GM19452 (cell line): Measurements from ENCODE around the gene MRGPRG.
"Not testable (repeated sequence)": the region's sequence is repeated elsewhere in the genome, so short reads cannot be mapped to it uniquely, and the experiment has no call there.

Experiments
- ATAC-seq: cut with Tn5 transposase; IDR thresholded peaks from one replicate; pipeline ENCODE4 v1.9.1; 2021; ENCODE audit not compliant: unreplicated experiment

The MRGPRG gene, protein sequence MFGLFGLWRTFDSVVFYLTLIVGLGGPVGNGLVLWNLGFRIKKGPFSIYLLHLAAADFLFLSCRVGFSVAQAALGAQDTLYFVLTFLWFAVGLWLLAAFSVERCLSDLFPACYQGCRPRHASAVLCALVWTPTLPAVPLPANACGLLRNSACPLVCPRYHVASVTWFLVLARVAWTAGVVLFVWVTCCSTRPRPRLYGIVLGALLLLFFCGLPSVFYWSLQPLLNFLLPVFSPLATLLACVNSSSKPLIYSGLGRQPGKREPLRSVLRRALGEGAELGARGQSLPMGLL

DNA sequence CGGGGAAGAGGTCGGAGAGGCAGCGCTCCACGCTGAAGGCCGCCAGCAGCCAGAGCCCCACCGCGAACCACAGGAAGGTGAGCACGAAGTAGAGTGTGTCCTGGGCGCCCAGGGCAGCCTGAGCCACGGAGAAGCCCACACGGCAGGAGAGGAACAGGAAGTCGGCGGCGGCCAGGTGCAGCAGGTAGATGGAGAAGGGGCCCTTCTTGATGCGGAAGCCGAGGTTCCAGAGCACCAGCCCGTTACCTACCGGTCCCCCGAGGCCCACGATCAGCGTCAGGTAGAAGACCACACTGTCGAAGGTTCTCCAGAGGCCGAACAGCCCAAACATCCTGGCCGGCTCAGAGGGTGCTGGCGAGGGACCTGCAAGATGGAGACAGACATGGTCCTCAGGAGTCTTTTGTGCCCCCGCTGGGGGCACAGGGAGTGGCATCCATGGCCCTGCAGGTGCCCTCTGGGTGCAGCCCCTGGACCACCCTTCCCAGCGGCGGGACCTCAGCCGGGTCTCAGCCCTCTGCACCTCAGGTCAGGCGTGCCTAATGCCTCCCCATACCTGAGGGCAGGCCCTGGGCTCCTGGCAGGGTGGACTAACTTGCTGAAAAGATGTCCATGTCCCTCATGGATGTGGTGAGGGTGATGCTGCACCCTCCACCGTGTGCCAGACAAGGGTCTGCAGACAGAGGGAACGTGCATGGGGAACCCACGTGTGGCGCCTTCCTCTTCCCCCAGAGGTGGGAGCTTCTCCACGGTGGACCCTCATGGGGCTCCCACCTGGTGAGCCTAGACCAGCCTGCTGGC is at the start of gene MRGPRG:
TSS of gene MRGPRG (minus strand) at position 331 of the 798 bp plus-strand sequence. CDS start at position 331, 0 bp downstream.
- ATAC-seq: no peak

DNA sequence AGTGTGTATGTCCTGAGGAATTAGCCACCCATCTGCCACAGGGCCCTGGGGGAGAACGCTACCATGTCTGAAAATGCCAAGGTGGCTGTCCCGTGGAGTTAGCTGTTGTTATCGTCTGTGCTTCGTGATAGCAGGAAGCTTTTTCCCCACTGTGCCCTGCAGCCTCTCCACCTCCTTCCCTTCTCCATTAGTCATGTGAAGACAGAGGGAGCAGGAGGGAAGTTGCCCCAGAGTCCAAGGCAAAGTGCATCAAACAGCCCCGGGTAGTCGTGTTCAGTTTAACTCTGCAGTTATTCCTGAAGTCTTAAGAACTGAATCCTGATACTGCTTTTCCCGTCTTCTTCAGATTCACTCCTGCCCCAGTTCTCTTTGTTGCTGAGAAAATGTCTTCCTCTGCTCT is 43.9 kb upstream of the MRGPRG start:
- not testable (repeated sequence) for ATAC-seq

DNA sequence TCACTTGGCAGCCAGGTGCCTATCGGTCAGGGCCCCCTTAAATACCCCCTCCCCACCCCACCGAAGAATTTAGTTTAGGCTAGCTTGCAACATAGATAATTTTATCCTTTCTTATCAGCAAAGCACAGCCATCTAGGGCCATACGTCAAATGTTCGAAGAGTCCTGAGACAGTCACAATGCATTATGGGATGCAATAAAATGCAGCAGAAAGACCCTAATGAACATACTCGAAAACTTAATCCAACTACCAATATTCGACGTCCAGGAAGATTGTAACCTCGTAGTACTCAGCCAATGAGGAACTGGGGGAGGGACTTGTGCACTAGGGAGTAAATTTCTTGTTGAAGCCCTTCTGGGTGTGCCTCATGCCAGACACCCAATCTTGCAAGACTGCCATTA is 43.2 kb upstream of the MRGPRG start:
- not testable (repeated sequence) for ATAC-seq

DNA sequence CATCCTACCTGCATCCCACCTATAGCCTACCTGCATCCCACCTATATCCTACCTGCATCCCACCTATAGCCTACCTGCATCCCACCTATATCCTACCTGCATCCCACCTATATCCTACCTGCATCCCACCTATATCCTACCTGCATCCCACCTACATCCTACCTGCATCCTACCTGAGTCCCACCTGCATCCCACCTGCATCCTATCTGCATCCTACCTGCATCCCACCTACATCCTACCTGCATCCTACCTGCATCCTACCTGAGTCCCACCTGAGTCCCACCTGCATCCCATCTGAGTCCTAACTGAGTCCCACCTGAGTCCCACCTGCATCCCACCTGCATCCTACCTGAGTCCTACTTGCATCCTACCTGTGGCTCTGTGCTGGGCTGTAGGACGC is 38.9 kb upstream of the MRGPRG start:
- ATAC-seq: not testable (repeated sequence)

DNA sequence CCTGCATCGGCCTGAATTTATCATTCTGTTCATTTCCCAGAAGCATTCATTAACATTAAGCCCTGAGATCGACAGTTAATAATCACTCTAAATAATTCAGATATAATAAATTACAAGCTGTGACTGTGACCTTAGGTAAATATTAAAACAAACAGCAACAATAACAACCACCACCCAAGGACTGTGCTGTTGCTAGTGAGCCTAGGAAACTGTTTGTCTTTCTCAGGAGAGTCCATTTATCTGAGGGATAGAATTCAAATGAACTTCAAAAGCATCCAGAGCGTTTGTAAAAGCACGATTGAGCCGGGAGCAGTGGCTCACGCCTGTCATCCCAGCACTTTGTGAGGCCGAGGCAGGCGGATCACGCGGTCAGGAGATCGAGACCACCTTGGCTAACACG is 36.6 kb upstream of the MRGPRG start:
- ATAC-seq: not testable (repeated sequence)

DNA sequence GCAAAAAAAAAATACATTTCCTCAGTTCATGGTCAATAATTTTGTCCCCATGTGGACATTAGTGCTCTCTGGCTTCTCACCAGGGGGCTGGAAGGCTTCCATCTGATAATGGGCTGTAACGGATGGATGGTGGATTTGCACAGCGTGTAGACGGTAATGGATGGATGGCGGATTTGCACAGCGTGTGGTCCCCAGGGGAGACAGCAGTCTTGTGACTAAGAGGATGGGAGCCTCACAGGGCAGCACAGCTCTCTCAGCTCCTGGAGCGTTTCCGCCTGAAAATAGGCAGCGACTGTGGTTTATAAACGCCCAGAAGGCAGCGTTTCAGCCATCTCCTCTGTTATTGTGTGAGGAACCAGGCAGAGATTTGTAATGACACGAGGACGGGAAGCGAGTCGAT is 36.2 kb upstream of the MRGPRG start:
- not testable (repeated sequence) for ATAC-seq

DNA sequence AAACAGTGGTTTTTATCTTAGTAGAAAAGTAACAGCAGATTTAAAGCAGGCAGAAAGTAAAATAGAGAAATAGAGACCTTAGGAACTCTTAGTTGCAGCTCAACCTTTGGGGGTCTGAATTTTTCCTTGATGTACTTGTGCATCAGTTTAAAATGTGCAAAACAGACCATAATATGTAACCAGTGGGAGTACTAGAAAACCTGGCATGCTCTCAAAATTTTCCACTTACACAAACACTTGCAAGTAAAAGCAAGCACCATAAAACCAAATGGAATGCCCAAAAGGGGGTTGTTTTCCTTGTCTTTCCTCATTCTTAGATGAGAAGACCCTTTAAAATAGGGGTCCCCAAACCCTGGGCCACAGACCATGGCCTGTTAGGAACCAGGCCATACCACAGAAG is 26.5 kb upstream of the MRGPRG start:
- no peak for ATAC-seq

DNA sequence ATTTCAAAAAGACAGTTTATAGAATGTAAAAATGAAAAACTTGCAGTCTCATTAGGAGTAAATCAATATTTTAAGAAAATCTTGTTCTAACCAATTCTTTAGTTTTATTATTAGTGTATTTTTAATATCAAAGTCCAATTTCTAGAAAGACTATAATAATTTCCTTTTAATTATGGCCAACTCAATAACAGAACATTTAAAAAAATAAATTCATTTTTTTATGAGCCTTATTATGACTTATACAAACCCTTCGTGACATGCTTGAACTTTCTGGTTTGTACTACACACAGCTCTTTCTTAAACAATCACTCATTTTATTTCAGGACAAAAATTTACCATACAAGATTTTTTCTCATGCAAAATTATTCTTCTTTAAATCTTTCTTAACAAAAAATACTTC is 25.3 kb upstream of the MRGPRG start:
- no peak for ATAC-seq

DNA sequence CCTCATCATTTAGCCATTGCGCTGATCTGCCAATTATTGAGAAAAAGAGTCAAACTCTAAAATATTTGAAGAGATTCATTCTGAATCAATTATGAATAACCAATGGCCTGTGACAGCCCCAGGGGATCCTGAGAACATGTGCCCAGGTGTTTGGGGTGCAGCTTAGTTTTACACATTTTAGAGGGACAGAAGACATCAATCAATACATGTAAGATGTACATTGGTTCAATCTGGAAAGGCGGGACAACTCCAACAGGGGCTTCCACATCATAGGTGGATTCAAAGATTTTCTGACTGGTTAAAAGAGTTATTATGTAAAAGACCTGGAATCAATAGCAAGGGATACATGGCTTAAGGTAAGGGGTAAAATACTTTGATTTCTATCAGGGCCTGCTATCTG is 18.5 kb upstream of the MRGPRG start:
- ATAC-seq: no peak

DNA sequence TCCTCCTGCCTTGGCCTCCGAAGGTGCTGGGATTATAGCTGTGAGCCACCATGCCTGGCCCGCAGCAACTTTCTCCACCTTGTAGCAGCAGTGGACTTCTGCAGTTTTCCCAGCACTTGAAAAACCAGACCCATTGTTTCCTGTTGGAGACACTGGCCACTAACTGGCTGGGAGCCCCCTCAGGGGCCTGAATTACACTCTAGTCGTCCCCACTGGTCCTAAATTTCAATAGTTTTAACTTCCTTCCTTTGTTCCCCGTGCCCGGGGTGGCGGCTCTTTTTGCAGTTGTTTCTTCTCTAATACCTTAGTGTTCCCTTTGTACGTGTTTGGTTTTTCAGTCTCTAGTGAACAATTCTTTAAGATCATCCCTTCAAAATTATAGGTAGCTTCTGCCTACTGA is 16.2 kb upstream of the MRGPRG start:
- ATAC-seq: no peak

DNA sequence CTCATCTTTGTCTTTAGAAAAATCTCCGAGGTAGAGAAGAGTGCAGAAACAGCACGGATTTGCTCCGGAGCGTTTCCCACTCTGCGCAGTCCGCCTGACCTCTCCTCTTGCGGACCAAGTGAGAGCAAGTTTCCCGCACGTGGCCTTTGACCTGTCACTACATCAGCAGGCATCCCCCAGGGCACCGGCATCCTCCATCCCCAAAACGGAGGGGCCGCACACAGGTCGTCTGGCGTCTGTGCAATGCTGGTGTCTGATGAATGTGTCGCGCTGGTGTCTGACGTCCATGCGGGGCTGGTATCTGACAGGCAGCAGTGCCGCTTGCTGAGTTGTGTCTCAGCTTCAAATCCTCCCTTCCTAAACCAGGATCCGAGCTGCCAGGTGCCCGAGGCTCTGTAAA is 14.3 kb upstream of the MRGPRG start:
- ATAC-seq: no peak

DNA sequence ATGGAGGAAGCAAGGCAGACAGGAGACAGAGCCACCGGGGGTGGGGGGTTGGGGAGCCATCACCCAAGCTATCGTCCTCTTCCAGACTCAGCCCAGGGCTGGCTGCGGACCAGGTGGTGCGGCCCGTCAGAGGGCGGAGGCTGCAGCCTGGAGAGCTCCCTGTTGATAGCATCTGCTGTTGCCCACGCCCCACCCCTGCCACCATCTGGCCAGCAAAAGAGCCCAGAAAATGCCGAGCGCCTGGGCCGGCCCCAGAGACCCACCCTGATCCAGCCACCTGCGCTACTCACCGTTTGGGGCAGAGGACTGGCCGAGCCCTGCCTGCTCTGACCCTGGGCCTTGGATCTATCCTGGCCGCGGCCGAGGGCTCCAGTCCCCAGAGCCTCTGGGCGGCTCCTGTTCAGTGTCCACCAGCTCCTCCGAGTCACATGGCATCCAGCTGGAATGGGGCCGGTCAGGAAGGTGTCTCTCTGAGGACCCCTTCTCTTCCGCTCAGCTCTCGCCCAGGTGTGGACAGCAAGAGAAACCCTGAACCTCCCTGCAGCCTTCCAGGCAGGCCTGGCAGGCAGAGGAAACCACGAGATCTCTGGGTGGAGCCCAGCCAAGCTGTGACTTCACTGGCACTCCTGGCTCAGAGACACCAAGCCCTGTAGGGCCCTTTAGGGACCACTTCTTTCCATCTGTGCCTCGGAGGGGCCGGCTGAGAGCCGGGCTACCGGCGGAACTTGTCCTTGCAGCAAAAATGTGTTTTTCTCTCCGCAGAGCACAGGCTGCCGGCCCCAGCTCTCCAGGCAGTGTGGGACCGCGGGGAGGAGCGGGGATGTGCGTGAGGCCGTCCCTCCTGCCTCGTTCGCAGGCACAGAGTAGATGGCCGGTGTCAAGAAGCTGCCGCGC is 13.5 kb upstream of the MRGPRG start, which contains the start of gene MRGPRE:
TSS of gene MRGPRE (minus strand) at position 567 of the 894 bp plus-strand sequence. CDS start 3,618 bp downstream, outside the sequence.
- no peak for ATAC-seq

DNA sequence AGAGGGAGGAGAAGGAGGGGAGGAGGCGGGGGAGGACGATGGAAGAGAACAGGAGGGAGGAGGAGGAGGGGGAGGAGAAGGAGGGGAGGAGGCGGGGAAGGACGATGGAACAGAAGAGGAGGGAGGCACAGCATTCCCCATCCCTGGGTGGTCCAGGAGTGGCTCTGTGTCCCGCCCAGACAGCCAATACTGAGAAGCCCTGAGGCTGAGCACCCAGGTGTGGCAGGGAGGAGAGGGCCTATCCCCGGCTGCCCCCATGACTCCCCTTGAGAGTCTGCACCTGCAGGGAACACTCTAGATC is 12.9 kb upstream of the MRGPRG start:
- ATAC-seq: no peak

DNA sequence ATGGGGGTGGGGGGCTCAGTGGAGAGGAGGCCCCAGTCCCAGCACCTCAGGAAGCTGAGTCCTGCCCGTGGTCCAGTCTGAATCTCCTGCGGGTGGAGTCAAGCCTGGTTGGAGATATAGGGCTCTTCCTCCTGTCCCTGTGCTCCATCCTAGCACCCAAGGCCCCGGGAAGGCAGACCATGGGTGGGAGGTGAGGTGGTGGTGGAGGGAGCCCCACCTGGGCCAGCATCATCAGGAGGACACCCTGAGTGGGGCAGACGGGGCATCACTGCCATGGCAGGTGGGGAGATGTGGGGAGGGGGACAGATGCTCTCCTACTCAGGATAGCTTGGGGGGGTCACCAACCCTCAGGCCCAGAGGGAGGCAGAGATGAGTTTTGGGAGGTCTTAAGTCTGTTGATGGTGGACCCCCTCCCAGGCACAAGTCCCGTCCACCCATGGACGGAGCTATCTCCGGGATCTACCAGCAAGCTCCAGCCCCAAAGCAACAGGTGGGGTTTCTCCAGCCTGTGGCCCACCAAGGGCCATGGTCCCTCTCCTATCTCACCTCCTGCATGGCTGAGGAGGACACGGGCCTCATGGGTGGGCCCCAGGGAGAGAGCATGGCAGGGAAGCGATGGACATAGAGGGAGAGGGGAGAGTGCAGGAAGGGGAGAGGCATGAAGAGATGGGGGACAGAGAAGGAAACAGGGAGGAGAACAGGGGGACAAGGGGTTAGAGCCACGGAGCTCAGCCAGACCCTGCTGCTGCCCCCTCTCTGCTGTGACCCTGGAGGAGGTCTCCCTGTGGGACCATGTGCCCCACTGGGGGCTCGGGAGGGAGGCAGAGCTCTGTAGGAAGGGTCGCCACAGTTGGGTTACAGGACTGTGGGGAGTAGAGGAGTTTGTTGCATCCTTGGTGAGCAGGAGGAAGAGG is 12.3 kb upstream of the MRGPRG start:
- ATAC-seq: no peak

DNA sequence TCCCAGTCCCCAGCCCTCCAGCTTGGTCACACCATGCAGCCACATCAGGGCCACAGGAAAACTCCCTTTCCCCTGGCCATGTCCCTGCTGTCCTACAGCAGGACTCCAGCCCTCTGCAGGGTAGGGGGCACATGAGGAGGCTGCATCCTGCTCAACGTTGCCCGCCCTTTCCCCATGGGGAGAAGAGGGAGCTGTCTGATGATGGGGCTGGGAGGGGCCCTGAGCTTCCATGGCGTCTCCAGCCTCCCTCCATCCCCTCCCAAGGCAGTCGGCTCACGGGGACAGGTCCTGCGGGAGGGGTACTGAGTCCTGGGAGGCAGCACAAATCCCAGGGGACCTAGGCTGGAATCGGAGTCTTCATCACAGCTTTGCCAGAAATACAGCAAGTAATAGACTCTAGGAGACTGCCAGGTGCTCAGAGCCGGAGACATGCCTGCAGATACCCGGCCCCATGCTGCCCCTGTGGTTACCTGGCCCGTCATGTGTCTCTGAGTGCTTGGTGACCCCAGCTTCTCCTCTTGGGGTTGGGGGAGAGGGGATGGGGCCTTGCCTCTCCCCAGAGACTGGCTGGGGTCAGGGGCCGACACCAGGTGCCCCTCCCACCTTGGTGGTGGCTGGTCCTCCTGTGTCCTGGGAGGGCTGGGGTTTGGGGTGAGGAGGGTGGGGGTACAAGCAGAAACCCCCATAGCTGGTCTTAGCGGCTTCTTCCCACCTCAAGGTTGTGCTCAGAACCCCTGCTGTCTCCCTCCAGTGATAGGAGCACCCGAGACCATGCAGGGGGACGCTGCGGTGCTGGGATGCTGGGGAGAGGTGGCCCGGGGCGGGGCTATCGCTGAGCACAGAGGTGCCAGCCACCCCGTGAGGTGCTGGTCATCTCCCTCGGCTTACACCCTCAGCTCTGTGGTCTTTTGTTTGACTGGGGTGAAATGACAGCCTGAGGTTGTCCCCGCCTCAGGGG is 11.3 kb upstream of the MRGPRG start:
- no peak for ATAC-seq

DNA sequence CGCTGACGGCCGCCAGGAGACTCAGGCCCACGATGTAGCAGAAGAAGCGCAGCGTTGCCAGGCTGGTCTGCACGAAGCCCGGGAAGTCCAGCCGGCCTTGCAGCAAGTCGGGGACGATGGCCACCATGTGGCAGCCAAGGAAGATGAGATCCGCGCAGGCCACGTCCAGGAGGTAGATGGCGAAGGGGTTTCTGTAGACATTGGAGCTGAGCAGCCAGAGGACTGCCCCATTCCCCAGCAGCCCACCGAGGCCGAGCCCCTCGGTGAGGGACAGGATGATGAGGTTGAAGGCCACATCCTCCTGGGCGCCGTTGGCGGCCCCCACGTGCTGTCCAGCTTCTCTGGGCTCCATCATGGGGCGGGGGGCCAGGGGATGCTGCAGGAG is 9.8 kb upstream of the MRGPRG start:
- no peak for ATAC-seq

DNA sequence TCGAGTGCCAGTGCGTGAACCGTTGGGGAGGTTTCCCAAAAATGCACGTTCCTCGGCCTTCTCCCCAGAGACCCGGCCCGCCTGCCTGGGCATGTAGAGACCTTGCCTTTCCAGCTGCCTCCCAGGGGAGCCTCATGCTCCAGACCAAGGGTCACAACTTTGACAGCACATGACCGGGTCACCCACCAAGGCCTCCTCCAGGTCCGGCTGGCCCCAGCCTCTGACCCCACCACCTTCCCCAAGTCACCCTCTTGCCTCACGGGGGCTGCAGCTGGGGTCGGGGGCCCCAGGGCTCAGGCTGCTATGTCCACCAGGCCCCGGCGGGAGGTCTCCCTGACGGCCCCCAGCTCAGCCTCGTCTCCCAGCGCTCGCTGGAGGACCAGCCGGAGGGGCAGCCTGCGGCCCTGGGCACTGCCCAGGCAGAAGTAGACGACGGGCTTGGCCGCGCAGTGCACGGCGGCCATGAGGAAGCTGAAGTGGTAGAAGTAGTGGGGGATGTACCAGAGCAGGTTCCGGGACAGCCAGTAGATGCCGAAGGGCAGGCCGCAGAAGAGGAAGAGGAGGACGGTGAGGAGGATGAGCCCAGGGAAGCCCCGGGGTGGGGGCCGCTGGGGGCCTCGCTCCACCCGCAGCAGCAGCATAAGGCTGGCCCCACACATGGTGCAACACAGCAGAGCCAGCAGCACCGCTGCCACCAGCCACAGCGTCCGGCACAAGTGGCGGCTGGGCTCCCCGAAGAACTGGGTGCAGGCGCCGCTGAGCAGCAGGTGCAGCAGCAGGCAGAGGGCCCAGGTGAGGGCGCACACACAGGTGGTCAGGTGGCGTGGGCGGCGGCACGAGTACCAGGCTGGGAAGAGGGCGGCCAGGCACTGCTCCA is 9.2 kb upstream of the MRGPRG start:
- no peak for ATAC-seq

DNA sequence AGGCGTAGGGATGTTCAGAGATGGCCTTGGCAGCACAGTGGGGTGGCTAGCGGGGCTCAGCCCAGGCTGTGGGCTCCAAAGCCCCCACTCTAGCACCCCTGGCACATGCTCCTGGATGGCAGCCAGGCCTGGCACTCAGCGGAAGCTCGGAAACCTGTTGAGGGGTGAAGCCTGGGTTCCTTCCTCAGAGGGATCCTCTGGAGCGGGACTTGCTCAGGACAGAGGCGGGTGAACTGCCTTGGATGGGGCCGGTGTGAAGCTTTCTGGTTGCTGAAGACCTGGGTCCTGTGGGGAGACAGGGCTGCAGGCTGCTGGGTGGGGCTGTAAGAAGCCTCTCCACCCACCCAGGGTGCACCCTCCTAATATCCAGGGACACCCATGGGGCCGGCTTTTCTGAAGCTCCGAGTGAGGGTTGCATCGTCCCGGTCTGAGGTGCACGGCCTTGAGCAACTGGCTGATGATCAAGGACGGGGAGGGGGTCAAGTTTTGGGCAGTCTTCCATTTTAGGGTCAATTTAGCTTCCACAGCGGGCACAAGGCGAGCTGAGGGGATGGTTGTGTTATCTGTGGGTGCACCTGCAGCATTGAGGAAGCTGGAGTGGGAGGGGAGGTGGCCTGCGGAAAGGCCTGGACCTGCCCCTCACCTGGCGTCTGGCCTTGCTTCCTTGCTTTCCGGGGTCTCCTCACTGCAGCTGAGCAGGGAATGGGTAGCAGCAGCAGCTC is 8.4 kb upstream of the MRGPRG start:
- ATAC-seq: no peak
